Mesenchymal stem cell (in vitro differentiated cells and primary cell): ENCODE results near the gene RSAD1.

ENCODE experiments used
- DNase-seq: peaks from one replicate; pipeline ENCODE4 v3.0.0-alpha.2; 2013
- H2AFZ ChIP-seq: one replicate; pipeline ENCODE4 v1.6.1; 2013; ENCODE audit warnings: low read depth, mild to moderate bottlenecking, control low read depth, inconsistent platforms, low read length, moderate library complexity
- H2AK5ac ChIP-seq: 2 replicates; pipeline ENCODE4 v1.6.1; 2013; ENCODE audit warnings: low read length, moderate library complexity, mild to moderate bottlenecking, inconsistent platforms; ENCODE audit not compliant: severe bottlenecking
- H2BK120ac ChIP-seq: one replicate; pipeline ENCODE4 v1.6.1; 2013; ENCODE audit warnings: low read depth, mild to moderate bottlenecking, inconsistent platforms, low read length, moderate library complexity
- H2BK12ac ChIP-seq, 2 experiments: one replicate each; pipeline ENCODE4 v1.6.1; 2013; ENCODE audit warnings: inconsistent platforms in 2 of 2, low read length in 2 of 2, mild to moderate bottlenecking in 2 of 2, moderate library complexity in 2 of 2, control low read depth in 1 of 2
- H2BK15ac ChIP-seq: one replicate; pipeline ENCODE4 v1.6.1; 2013; ENCODE audit warnings: mild to moderate bottlenecking, low read depth, inconsistent platforms; ENCODE audit not compliant: poor library complexity, severe bottlenecking
- H2BK5ac ChIP-seq: 2 replicates; pipeline ENCODE4 v1.6.1; 2013; ENCODE audit warnings: low read depth, mild to moderate bottlenecking, low read length, control low read depth, inconsistent platforms; ENCODE audit not compliant: poor library complexity, severe bottlenecking
- H3K14ac ChIP-seq, 2 experiments: one replicate each; pipeline ENCODE4 v1.6.1; 2013; ENCODE audit warnings: inconsistent platforms in 2 of 2, low read length in 2 of 2, control low read depth in 1 of 2, mild to moderate bottlenecking in 1 of 2, moderate library complexity in 1 of 2
- H3K18ac ChIP-seq, 2 experiments: one replicate each; pipeline ENCODE4 v1.6.1; 2013; ENCODE audit warnings: inconsistent platforms in 2 of 2, low read length in 2 of 2, control low read depth in 1 of 2, low read depth in 1 of 2, mild to moderate bottlenecking in 1 of 2
- H3K23ac ChIP-seq, 2 experiments: one replicate each; pipeline ENCODE4 v1.6.1; 2013; ENCODE audit warnings: inconsistent platforms in 2 of 2, low read length in 2 of 2, mild to moderate bottlenecking in 2 of 2, moderate library complexity in 2 of 2, control low read depth in 1 of 2
- H3K27ac ChIP-seq: 2 replicates; pipeline ENCODE4 v1.5.1; 2013; ENCODE audit warnings: mild to moderate bottlenecking, moderate library complexity, low read length, control low read depth, inconsistent platforms; ENCODE audit not compliant: poor library complexity, severe bottlenecking
- H3K27me3 ChIP-seq, 2 experiments: 2 replicates each; pipeline versions ENCODE4 v1.6.1 to v1.7.0; 2013; ENCODE audit warnings: low read length in 2 of 2, mild to moderate bottlenecking in 2 of 2, moderate library complexity in 2 of 2, control low read depth in 1 of 2, inconsistent platforms in 1 of 2; ENCODE audit not compliant: control insufficient read depth in 1 of 2, insufficient read depth in 1 of 2
- H3K36me3 ChIP-seq, 2 experiments: 2 replicates each; pipeline versions ENCODE4 v1.6.1 to v1.7.0; 2013; ENCODE audit warnings: low read length in 2 of 2, control low read depth in 1 of 2, inconsistent platforms in 1 of 2, low read depth in 1 of 2, mild to moderate bottlenecking in 1 of 2; ENCODE audit not compliant: insufficient read depth in 2 of 2, control insufficient read depth in 1 of 2
- H3K4ac ChIP-seq, 2 experiments: one replicate each; pipeline ENCODE4 v1.6.1; 2013; ENCODE audit warnings: inconsistent platforms in 2 of 2, low read length in 2 of 2, mild to moderate bottlenecking in 2 of 2, moderate library complexity in 2 of 2, control low read depth in 1 of 2, low read depth in 1 of 2
- H3K4me1 ChIP-seq: 2 replicates; pipeline ENCODE4 v1.6.1; 2013; ENCODE audit warnings: low read depth, low read length, control low read depth; ENCODE audit not compliant: control insufficient read depth, insufficient read depth
- H3K4me2 ChIP-seq: 2 replicates; pipeline ENCODE4 v1.6.1; 2013; ENCODE audit warnings: low read length, mild to moderate bottlenecking, inconsistent platforms; ENCODE audit not compliant: poor library complexity, severe bottlenecking
- H3K4me3 ChIP-seq, 2 experiments: 2 replicates each; pipeline versions ENCODE4 v1.5.1 to v1.7.0; 2013; ENCODE audit warnings: low read length in 2 of 2, mild to moderate bottlenecking in 2 of 2, control low read depth in 1 of 2, low read depth in 1 of 2; ENCODE audit not compliant: insufficient read depth in 1 of 2
- H3K79me1 ChIP-seq: replicated peaks from 2 replicates; pipeline ENCODE4 v1.6.1; 2013; ENCODE audit warnings: mild to moderate bottlenecking, control low read depth, low read length, inconsistent platforms; ENCODE audit not compliant: poor library complexity, severe bottlenecking
- H3K9ac ChIP-seq: 2 replicates; pipeline ENCODE4 v1.7.0; 2013; ENCODE audit warnings: mild to moderate bottlenecking, low read length, moderate library complexity
- H3K9me3 ChIP-seq: 2 replicates; pipeline ENCODE4 v1.7.0; 2013; ENCODE audit warnings: mild to moderate bottlenecking, low read length; ENCODE audit not compliant: control insufficient read depth
- H4K8ac ChIP-seq: one replicate; pipeline ENCODE4 v1.6.1; 2013; ENCODE audit warnings: inconsistent platforms, mild to moderate bottlenecking, low read length, moderate library complexity
- H4K91ac ChIP-seq: one replicate; pipeline ENCODE4 v1.6.1; 2013; ENCODE audit warnings: mild to moderate bottlenecking, low read length, inconsistent platforms
- WGBS: methylation state at CpG from one replicate; pipeline ENCODE4 v1.1.7; 2013; ENCODE audit warnings: mixed read lengths; 5-methylcytosine and 5-hydroxymethylcytosine counted together

RSAD1 gene

GRCh38 chr17:50462446-50462845, 16.2 kb upstream of the RSAD1 start:
- H4K8ac ChIP-seq, result no peak overlapping the region
- no peak overlapping the region for H3K23ac ChIP-seq
- H2BK15ac ChIP-seq, result no peak overlapping the region
- H2AK5ac ChIP-seq, result no peak overlapping the region
- H3K36me3 ChIP-seq, result peaks cover 0 to 47% of the 10 kb centered on the region in 2 experiments
- no peak overlapping the region for H3K4me3 ChIP-seq
- no peaks in the 10 kb centered on the region for H3K9me3 ChIP-seq
- H2BK5ac ChIP-seq, result no peak overlapping the region
- peaks cover 8% of the 10 kb centered on the region for H3K4me1 ChIP-seq
- DNase-seq, result no peak
- H3K9ac ChIP-seq, result no peak overlapping the region
- H3K27ac ChIP-seq, result no peak overlapping the region
- no peak overlapping the region for H2BK120ac ChIP-seq
- H2AFZ ChIP-seq, result no peak overlapping the region
- H2BK12ac ChIP-seq, result no peak overlapping the region
- no peaks in the 10 kb centered on the region for H3K79me1 ChIP-seq
- no peak overlapping the region for H3K18ac ChIP-seq
- no peak overlapping the region for H3K14ac ChIP-seq
- H3K4me2 ChIP-seq, result no peak overlapping the region
- H3K27me3 ChIP-seq, result peaks cover under 1 to 12% of the 10 kb centered on the region in 2 experiments
- no peak overlapping the region for H4K91ac ChIP-seq
- H3K4ac ChIP-seq, result no peak overlapping the region
- WGBS, result 87% methylated on average over 9 of the region's 9 CpGs

- no peak for DNase-seq
- Histone ChIP-seq H3K27ac (no peak overlapping the region), H2BK120ac (no peak overlapping the region), H3K4me2 (no peak overlapping the region), H2BK12ac (no peak overlapping the region), H3K4me1 (peaks cover 15% of the 10 kb centered on the region), H2AFZ (no peak overlapping the region), H3K36me3 (peaks cover 0 to 56% of the 10 kb centered on the region in 2 experiments), H4K91ac (no peak overlapping the region), H3K4me3 (no peak overlapping the region), H3K9ac (no peak overlapping the region), H3K27me3 (peaks cover 12 to 29% of the 10 kb centered on the region in 2 experiments), H3K9me3 (no peaks in the 10 kb centered on the region), H3K4ac (no peak overlapping the region), H3K23ac (no peak overlapping the region), H4K8ac (no peak overlapping the region), H2BK5ac (no peak overlapping the region), H3K79me1 (no peaks in the 10 kb centered on the region), H3K18ac (no peak overlapping the region), H2AK5ac (no peak overlapping the region), H3K14ac (no peak overlapping the region), H2BK15ac (no peak overlapping the region)
- 100% methylated on average over 3 of the region's 3 CpGs for WGBS
These were observed 14.5 kb upstream of the RSAD1 start for GRCh38 chr17:50464121-50464520.

- Histone ChIP-seq H2BK120ac (no peak overlapping the region), H4K91ac (no peak overlapping the region), H3K27ac (no peak overlapping the region), H3K4me2 (no peak overlapping the region), H3K36me3 (peaks cover 0 to 56% of the 10 kb centered on the region in 2 experiments), H3K4me1 (peaks cover 14% of the 10 kb centered on the region), H3K4ac (no peak overlapping the region), H2BK15ac (no peak overlapping the region), H3K27me3 (peaks cover 17 to 35% of the 10 kb centered on the region in 2 experiments), H3K4me3 (no peak overlapping the region), H2AFZ (no peak overlapping the region), H2BK12ac (no peak overlapping the region), H3K9ac (no peak overlapping the region), H3K9me3 (no peaks in the 10 kb centered on the region), H2AK5ac (no peak overlapping the region), H2BK5ac (no peak overlapping the region), H3K79me1 (no peaks in the 10 kb centered on the region), H3K23ac (no peak overlapping the region), H3K18ac (no peak overlapping the region), H3K14ac (no peak overlapping the region), H4K8ac (no peak overlapping the region)
- DNase-seq, result no peak
- WGBS, result 93% methylated on average over 4 of the region's 4 CpGs
These were observed 13.9 kb upstream of the RSAD1 start for GRCh38 chr17:50464736-50465135.

- H2BK120ac ChIP-seq, result no peak overlapping the region
- no peak overlapping the region for H3K9ac ChIP-seq
- H3K23ac ChIP-seq, result no peak overlapping the region
- no peak overlapping the region for H3K4me2 ChIP-seq
- H3K9me3 ChIP-seq, result no peaks in the 10 kb centered on the region
- H2BK15ac ChIP-seq, result no peak overlapping the region
- no peak overlapping the region for H4K91ac ChIP-seq
- no peak overlapping the region for H3K4me3 ChIP-seq
- no peak overlapping the region for H2AFZ ChIP-seq
- peaks cover 0 to 55% of the 10 kb centered on the region in 2 experiments for H3K36me3 ChIP-seq
- DNase-seq, result no peak
- 92% methylated on average over 6 of the region's 6 CpGs for WGBS
- no peak overlapping the region for H3K14ac ChIP-seq
- peaks cover 19 to 39% of the 10 kb centered on the region in 2 experiments for H3K27me3 ChIP-seq
- H2AK5ac ChIP-seq, result no peak overlapping the region
- peaks cover 13% of the 10 kb centered on the region for H3K4me1 ChIP-seq
- H4K8ac ChIP-seq, result no peak overlapping the region
- H3K4ac ChIP-seq, result no peak overlapping the region
- H2BK5ac ChIP-seq, result no peak overlapping the region
- no peaks in the 10 kb centered on the region for H3K79me1 ChIP-seq
- H2BK12ac ChIP-seq, result no peak overlapping the region
- H3K27ac ChIP-seq, result no peak overlapping the region
- H3K18ac ChIP-seq, result no peak overlapping the region
These were observed 13.5 kb upstream of the RSAD1 start for GRCh38 chr17:50465171-50465570.
